ENCODE data around the gene GMDS.
"Not testable (repeated sequence)": the region's sequence is repeated elsewhere in the genome, so short reads cannot be mapped to it uniquely, and the experiment has no call there.

The GMDS gene

GRCh38 chr6:1762203-1762602 lies 483.2 kb downstream of the GMDS start:
- in situ Hi-C loops (cut with HindIII; ENCODE audit: low sequenced_read_pairs) = no loop called here

- in situ Hi-C loops (cut with HindIII; ENCODE audit: low sequenced_read_pairs) = no loop called here
Observed at GRCh38 chr6:1761477-1761877, 483.9 kb downstream of the GMDS start.

GRCh38 chr6:1760876-1761275 lies 484.5 kb downstream of the GMDS start:
- in situ Hi-C loops (cut with HindIII; ENCODE audit: low sequenced_read_pairs) = no loop called here

- in situ Hi-C loops (cut with HindIII; ENCODE audit: low sequenced_read_pairs) = no loop called here
Observed at GRCh38 chr6:1759870-1760269, 485.5 kb downstream of the GMDS start.

- in situ Hi-C loops (cut with HindIII; ENCODE audit: low sequenced_read_pairs) = no loop called here
Observed at GRCh38 chr6:1758076-1758679, 487.2 kb downstream of the GMDS start.

- in situ Hi-C loops (cut with HindIII; ENCODE audit: low sequenced_read_pairs) = no loop called here
Observed at GRCh38 chr6:1757131-1757530, 488.3 kb downstream of the GMDS start.

- in situ Hi-C loops (cut with HindIII; ENCODE audit: low sequenced_read_pairs) = no loop called here
Observed at GRCh38 chr6:1756472-1757129, 488.8 kb downstream of the GMDS start.

GRCh38 chr6:1751063-1751462 lies 494.3 kb downstream of the GMDS start:
- in situ Hi-C loops (cut with HindIII; ENCODE audit: low sequenced_read_pairs) = not testable (repeated sequence)

- in situ Hi-C loops (cut with HindIII; ENCODE audit: low sequenced_read_pairs) = no loop called here
Observed at GRCh38 chr6:1749041-1749440, 496.4 kb downstream of the GMDS start.

GRCh38 chr6:1747531-1747930 lies 497.9 kb downstream of the GMDS start:
- in situ Hi-C loops (cut with HindIII; ENCODE audit: low sequenced_read_pairs) = no loop called here

GRCh38 chr6:1747003-1747402 lies 498.4 kb downstream of the GMDS start:
- in situ Hi-C loops (cut with HindIII; ENCODE audit: low sequenced_read_pairs) = no loop called here

- in situ Hi-C loops (cut with HindIII; ENCODE audit: low sequenced_read_pairs) = no loop called here
Observed at GRCh38 chr6:1745814-1746213, 499.6 kb downstream of the GMDS start.

- in situ Hi-C loops (cut with HindIII; ENCODE audit: low sequenced_read_pairs) = no loop called here
Observed at GRCh38 chr6:1744543-1744942, 500.9 kb downstream of the GMDS start.

- in situ Hi-C loops (cut with HindIII; ENCODE audit: low sequenced_read_pairs) = no loop called here
Observed at GRCh38 chr6:1739680-1740079, 505.7 kb downstream of the GMDS start.

- in situ Hi-C loops (cut with HindIII; ENCODE audit: low sequenced_read_pairs) = no loop called here
Observed at GRCh38 chr6:1739220-1739619, 506.2 kb downstream of the GMDS start.

GRCh38 chr6:1738558-1739081 lies 506.8 kb downstream of the GMDS start:
- in situ Hi-C loops (cut with HindIII; ENCODE audit: low sequenced_read_pairs) = no loop called here

- in situ Hi-C loops (cut with HindIII; ENCODE audit: low sequenced_read_pairs) = no loop called here
Observed at GRCh38 chr6:1737463-1738311, 507.7 kb downstream of the GMDS start.

GRCh38 chr6:1736346-1737105 lies 508.9 kb downstream of the GMDS start:
- in situ Hi-C loops (cut with HindIII; ENCODE audit: low sequenced_read_pairs) = no loop called here

GRCh38 chr6:1735239-1735803 lies 510.1 kb downstream of the GMDS start:
- in situ Hi-C loops (cut with HindIII; ENCODE audit: low sequenced_read_pairs) = no loop called here

- in situ Hi-C loops (cut with HindIII; ENCODE audit: low sequenced_read_pairs) = no loop called here
Observed at GRCh38 chr6:1730882-1731281, 514.5 kb downstream of the GMDS start.

- in situ Hi-C loops (cut with HindIII; ENCODE audit: low sequenced_read_pairs) = no loop called here
Observed at GRCh38 chr6:1729750-1730140, 515.7 kb downstream of the GMDS start.
